ENCODE data around the gene ACOT11. TPM values are rescaled to one million over a fixed set of nuclear protein-coding genes. Genes with fewer than 3 reads are reported as not detected.
"Not testable (repeated sequence)": the region's sequence is repeated elsewhere in the genome, so short reads cannot be mapped to it uniquely, and the experiment has no call there.

ACOT11 gene
- total and polyA plus RNA-seq, 8 donors = 5.5 to 87.0 (median 19.6) TPM

- DNase-seq = no peak
- H3K4me1 ChIP-seq = no peaks in the 10 kb centered on the region
- TF ChIP-seq EP300 (IDR thresholded peaks at IDR 0.05) = no peak
- no peak for TF ChIP-seq POLR2AphosphoS5 (IDR thresholded peaks at IDR 0.05)
- no peak for TF ChIP-seq POLR2A (IDR thresholded peaks at IDR 0.05)
- TF ChIP-seq, protein P1, sequence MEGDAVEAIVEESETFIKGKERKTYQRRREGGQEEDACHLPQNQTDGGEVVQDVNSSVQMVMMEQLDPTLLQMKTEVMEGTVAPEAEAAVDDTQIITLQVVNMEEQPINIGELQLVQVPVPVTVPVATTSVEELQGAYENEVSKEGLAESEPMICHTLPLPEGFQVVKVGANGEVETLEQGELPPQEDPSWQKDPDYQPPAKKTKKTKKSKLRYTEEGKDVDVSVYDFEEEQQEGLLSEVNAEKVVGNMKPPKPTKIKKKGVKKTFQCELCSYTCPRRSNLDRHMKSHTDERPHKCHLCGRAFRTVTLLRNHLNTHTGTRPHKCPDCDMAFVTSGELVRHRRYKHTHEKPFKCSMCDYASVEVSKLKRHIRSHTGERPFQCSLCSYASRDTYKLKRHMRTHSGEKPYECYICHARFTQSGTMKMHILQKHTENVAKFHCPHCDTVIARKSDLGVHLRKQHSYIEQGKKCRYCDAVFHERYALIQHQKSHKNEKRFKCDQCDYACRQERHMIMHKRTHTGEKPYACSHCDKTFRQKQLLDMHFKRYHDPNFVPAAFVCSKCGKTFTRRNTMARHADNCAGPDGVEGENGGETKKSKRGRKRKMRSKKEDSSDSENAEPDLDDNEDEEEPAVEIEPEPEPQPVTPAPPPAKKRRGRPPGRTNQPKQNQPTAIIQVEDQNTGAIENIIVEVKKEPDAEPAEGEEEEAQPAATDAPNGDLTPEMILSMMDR (IDR thresholded peaks at IDR 0.05) = no peak
- WGBS, 5 donors = 46 to 61% (median 57%) methylated on average over 4 of the region's 4 CpGs
- peaks cover 0 to 8% (median 0%) of the 10 kb centered on the region in 4 donors for H3K9me3 ChIP-seq
- H3K27me3 ChIP-seq = no peaks in the 10 kb centered on the region
- H3K36me3 ChIP-seq = no peaks in the 10 kb centered on the region
- intact Hi-C loops (cut with DNase I; ENCODE audit: low total_unique reads) = no loop called here
- no peak overlapping the region for H3K4me3 ChIP-seq
- H3K27ac ChIP-seq = no peak overlapping the region
These were observed 31.6 kb upstream of the ACOT11 start for GRCh38 chr1:54516249-54516920.

GRCh38 chr1:54517496-54517895 is 30.5 kb upstream of the ACOT11 start:
- Histone ChIP-seq H3K4me1 (no peaks in the 10 kb centered on the region), H3K27me3 (no peaks in the 10 kb centered on the region), H3K4me3 (no peak overlapping the region), H3K9me3 (no peaks in the 10 kb centered on the region), H3K36me3 (no peaks in the 10 kb centered on the region), H3K27ac (no peak overlapping the region)
- WGBS, 5 donors = 85 to 93% (median 88%) methylated on average over 4 to 9 of the region's 9 CpGs
- intact Hi-C loops (cut with DNase I; ENCODE audit: low total_unique reads) = no loop called here
- TF ChIP-seq EP300 (IDR thresholded peaks at IDR 0.05) (no peak), POLR2A (IDR thresholded peaks at IDR 0.05) (no peak), POLR2AphosphoS5 (IDR thresholded peaks at IDR 0.05) (no peak)
- DNase-seq = peak in 1 of 2 donors; percentile 32

DNA sequence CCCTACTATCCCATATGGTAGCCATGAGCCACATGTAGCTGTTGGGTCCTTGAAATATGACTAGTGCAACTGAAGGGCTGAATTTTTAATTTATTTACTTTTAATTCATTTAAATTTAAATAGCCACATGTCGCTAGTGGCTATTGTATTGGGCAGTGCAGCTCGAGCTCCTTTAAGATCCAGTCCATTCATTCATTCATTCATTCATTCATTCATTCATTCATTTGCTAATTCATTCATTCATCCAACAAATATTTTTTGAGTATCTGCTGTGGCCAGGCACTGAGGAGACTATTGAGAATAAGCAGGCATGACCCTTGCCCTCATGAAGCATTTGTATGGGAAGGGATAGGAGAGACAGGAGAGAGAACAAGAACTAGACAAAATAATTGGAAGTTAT is 29.5 kb upstream of the ACOT11 start:
- Histone ChIP-seq H3K4me3 (no peak overlapping the region), H3K27me3 (no peaks in the 10 kb centered on the region), H3K27ac (no peak overlapping the region), H3K9me3 (no peaks in the 10 kb centered on the region), H3K36me3 (no peaks in the 10 kb centered on the region), H3K4me1 (no peaks in the 10 kb centered on the region)
- intact Hi-C loops (cut with DNase I; ENCODE audit: low total_unique reads) = no loop called here
- TF ChIP-seq POLR2AphosphoS5 (IDR thresholded peaks at IDR 0.05) (no peak), POLR2A (IDR thresholded peaks at IDR 0.05) (no peak), EP300 (IDR thresholded peaks at IDR 0.05) (no peak)
- TF ChIP-seq, protein P1 (IDR thresholded peaks at IDR 0.05) = no peak
- DNase-seq = no peak
- WGBS, 5 donors = 79 to 88% (median 83%) methylated on average over 2 of the region's 2 CpGs

DNA sequence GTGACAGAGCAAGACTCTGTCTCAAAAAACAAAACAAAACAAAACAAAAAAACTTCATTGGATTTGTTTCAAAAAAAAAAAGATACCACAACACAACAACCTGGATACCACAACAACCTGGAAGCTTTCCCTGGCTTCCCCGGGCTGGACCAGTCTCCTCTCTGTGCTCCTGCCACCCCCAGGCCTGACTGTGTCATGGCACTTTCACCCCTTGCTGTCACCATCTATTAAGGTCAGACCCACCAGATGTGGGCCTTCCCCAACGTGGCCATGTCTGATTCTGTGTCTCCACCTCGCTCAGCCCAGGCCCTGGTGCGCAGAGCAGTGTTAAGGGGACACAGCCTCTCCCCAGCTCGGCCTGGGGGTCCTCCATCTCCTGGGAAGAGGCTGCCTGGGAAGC is 28.3 kb upstream of the ACOT11 start:
- H3K9me3 ChIP-seq = no peaks in the 10 kb centered on the region
- no peaks in the 10 kb centered on the region for H3K36me3 ChIP-seq
- no peak for DNase-seq
- no peaks in the 10 kb centered on the region for H3K27me3 ChIP-seq
- H3K27ac ChIP-seq = no peak overlapping the region
- H3K4me1 ChIP-seq = no peaks in the 10 kb centered on the region
- WGBS, 5 donors = 58 to 86% (median 65%) methylated on average over 5 of the region's 5 CpGs
- H3K4me3 ChIP-seq = no peak overlapping the region
- no peak for TF ChIP-seq POLR2AphosphoS5 (IDR thresholded peaks at IDR 0.05)
- intact Hi-C loops (cut with DNase I; ENCODE audit: low total_unique reads) = no loop called here

DNA sequence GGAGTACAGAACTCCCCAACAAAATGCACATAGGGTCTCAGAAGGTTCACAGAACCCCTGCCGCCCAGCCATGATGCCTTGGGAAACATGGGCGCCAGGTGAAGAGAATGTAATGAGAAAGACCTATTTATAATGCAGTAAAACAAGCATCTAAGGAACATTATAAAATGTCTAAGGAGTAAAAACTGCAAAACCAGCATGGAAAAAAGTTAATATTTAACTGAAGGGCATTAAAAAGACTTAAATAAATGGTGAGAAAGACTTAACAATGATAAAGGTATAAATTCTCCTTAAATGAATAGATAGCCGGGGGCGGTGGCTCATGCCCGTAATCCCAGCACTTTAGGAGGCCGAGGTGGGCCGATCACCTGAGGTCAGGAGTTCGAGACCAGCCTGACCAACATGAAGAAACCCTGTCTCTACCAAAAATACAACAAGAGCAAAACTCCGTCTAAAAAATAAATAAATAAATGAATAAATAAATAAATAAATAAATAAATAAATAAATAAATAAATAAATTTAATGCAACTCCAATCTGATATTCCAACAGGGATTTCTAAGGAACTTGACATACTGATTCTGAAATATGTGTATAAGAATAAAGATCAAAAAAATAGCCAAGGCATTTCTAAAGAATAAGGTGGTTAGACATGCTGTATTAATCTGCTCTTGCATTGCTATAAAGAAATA is 27.3 kb upstream of the ACOT11 start:
- Histone ChIP-seq H3K4me3 (no peak overlapping the region), H3K27me3 (no peaks in the 10 kb centered on the region), H3K4me1 (no peaks in the 10 kb centered on the region), H3K36me3 (no peaks in the 10 kb centered on the region), H3K9me3 (no peaks in the 10 kb centered on the region), H3K27ac (no peak overlapping the region)
- intact Hi-C loops (cut with DNase I; ENCODE audit: low total_unique reads) = no loop called here
- TF ChIP-seq EP300 (IDR thresholded peaks at IDR 0.05) = no peak
- TF ChIP-seq, protein P1 (IDR thresholded peaks at IDR 0.05) = no peak
- no peak for DNase-seq
- 51 to 68% (median 60%) methylated on average over 9 of the region's 9 CpGs for WGBS, 5 donors

DNA sequence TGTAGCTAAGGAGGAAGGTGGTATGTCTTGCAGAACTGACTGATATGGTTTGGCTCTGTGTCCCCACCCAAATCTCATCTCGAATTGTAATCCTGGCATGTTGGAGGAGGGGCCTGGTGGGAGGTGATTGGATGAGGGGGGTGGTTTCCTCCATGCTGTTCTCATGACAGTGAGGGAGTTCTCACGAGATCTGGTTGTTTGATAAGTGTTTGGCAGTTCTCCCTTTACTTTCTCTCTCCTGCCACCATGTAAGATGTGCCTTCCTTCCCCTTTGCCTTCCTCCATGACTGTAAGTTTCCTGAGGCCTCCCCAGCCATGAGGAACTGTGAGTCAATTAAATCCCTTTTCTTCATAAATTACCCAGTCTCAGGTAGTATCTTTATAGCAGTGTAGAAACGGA is 21.5 kb upstream of the ACOT11 start:
- WGBS, 5 donors = 64 to 81% (median 72%) methylated on average over 3 of the region's 3 CpGs
- intact Hi-C loops (cut with DNase I; ENCODE audit: low total_unique reads); H3K4me3 ChIP-seq: not testable (repeated sequence)

More for the DNA sequence above, 21.5 kb upstream of the ACOT11 start:
- not testable (repeated sequence) for H3K36me3 ChIP-seq, H3K27ac ChIP-seq, H3K27me3 ChIP-seq, H3K9me3 ChIP-seq, DNase-seq, H3K4me1 ChIP-seq
